HepG2 (cell line): ENCODE results near the gene HMGN4. TPM values are rescaled to one million over a fixed set of nuclear protein-coding genes. Genes with fewer than 3 reads are reported as not detected.

Source experiments
- HMG20A ChIP-seq: IDR thresholded peaks from 2 replicates; pipeline ENCODE4 v1.6.1; 2016; ENCODE audit warnings: borderline replicate concordance
- IKZF4 ChIP-seq: sonication (generic); formaldehyde crosslinking; IDR thresholded peaks from 2 replicates; pipeline ENCODE4 v1.5.1; 2020; ENCODE audit warnings: borderline replicate concordance, mild to moderate bottlenecking, low read depth, missing genetic modification reagents; ENCODE audit errors: not compliant biosample characterization
- JARID2 ChIP-seq: sonication (generic); formaldehyde crosslinking; IDR thresholded peaks from 2 replicates; pipeline ENCODE4 v1.8.1; 2023; ENCODE audit warnings: missing genetic modification reagents, inconsistent platforms; ENCODE audit not compliant: insufficient replicate concordance
- KDM4B ChIP-seq: sonication (generic); formaldehyde crosslinking; IDR thresholded peaks from 2 replicates; pipeline ENCODE4 v1.4.0; 2020; ENCODE audit warnings: missing genetic modification reagents
- NCOA2 ChIP-seq: sonication (generic); formaldehyde crosslinking; IDR thresholded peaks from 2 replicates; pipeline ENCODE4 v1.8.0; 2022; ENCODE audit warnings: inconsistent platforms
- NFYB ChIP-seq: sonication (generic); formaldehyde crosslinking; IDR thresholded peaks from 2 replicates; pipeline ENCODE4 v1.4.0; 2020; ENCODE audit warnings: missing genetic modification reagents
- SOX5 ChIP-seq: IDR thresholded peaks from 2 replicates; pipeline ENCODE4 v1.6.1; 2016; ENCODE audit warnings: borderline replicate concordance
- ZBTB43 ChIP-seq: sonication (generic); formaldehyde crosslinking; conservative IDR thresholded peaks from 2 replicates; pipeline ENCODE4 v1.4.0; 2020; ENCODE audit warnings: missing genetic modification reagents
- ZFX ChIP-seq: sonication (generic); formaldehyde crosslinking; IDR thresholded peaks from 2 replicates; pipeline ENCODE4 v1.4.0; 2020; ENCODE audit warnings: mild to moderate bottlenecking, low read depth, missing genetic modification reagents, moderate library complexity
- ZGPAT ChIP-seq: IDR thresholded peaks from 2 replicates; pipeline ENCODE4 v1.6.1; 2016; ENCODE audit warnings: mild to moderate bottlenecking
- ZNF143 ChIP-seq: sonication (generic); formaldehyde crosslinking; IDR thresholded peaks from 2 replicates; pipeline ENCODE4 v1.4.0; 2020; ENCODE audit warnings: missing genetic modification reagents
- ZNF264 ChIP-seq: sonication (generic); formaldehyde crosslinking; IDR thresholded peaks from 2 replicates; pipeline ENCODE4 v1.4.0; 2020; ENCODE audit warnings: missing genetic modification reagents
- ZNF652 ChIP-seq: IDR thresholded peaks from 2 replicates; pipeline ENCODE4 v1.6.1; 2016; ENCODE audit warnings: low read depth, borderline replicate concordance
- ZNF7 ChIP-seq: IDR thresholded peaks from 2 replicates; pipeline ENCODE4 v1.6.1; 2016; ENCODE audit warnings: missing biosample characterization, missing genetic modification reagents
- ZXDC ChIP-seq: sonication (generic); formaldehyde crosslinking; IDR thresholded peaks from 2 replicates; pipeline ENCODE4 v1.5.0; 2020; ENCODE audit warnings: mild to moderate bottlenecking, missing genetic modification reagents
- polyA plus RNA-seq, 8 experiments: library from polyadenylated mRNA; depleted of rRNA in 3 of 8; stranded (reverse) in 7 of 8; unstranded in 1 of 8; fragments of >200 nt; fragmentation: Illumina TruSeq in 4 of 8; extraction: Trizol in 4 of 8; gene quantifications; 2 replicates each; pipeline versions ENCODE4 v1.2.1 to v1.2.3, GENCODE V29; 2011 to 2016; ENCODE audit warnings: low read depth in 4 of 8, missing spikeins in 1 of 8, mixed read lengths in 1 of 8; ENCODE audit not compliant: insufficient read depth in 1 of 8
- total RNA-seq, 5 experiments: library from RNA; depleted of rRNA; stranded (reverse); fragments of >200 nt; fragmentation: Illumina TruSeq; extraction: Trizol; gene quantifications; 2 replicates each; pipeline ENCODE4 v1.2.3, GENCODE V29; 2016; ENCODE audit warnings: low read depth in 1 of 5
- TF ChIP-seq, protein P1 (sequence below): IDR thresholded peaks from 2 replicates; pipeline ENCODE4 v1.6.1; 2016; ENCODE audit warnings: low read depth, borderline replicate concordance
- TF ChIP-seq, protein P2 (sequence below): sonication (generic); formaldehyde crosslinking; IDR thresholded peaks from 2 replicates; pipeline ENCODE4 v1.5.0; 2020; ENCODE audit warnings: missing genetic modification reagents
- TF ChIP-seq, protein P3 (sequence below): sonication (generic); formaldehyde crosslinking; IDR thresholded peaks from 2 replicates; pipeline ENCODE4 v1.5.1; 2020; ENCODE audit warnings: missing genetic modification reagents, mild to moderate bottlenecking, borderline replicate concordance

Gene HMGN4
- total and polyA plus RNA-seq, 2 of the 13 experiments (the other 11 are each of a cell fraction or from before 2014, with no cell fraction given) = 39.9 to 52.1 TPM

- no peak for TF ChIP-seq ZBTB43 (CRISPR knock-in tag)
- peak; percentile 66 for TF ChIP-seq NCOA2 (CRISPR knock-in tag)
- TF ChIP-seq, protein P1, sequence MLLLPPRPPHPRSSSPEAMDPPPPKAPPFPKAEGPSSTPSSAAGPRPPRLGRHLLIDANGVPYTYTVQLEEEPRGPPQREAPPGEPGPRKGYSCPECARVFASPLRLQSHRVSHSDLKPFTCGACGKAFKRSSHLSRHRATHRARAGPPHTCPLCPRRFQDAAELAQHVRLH = peak; percentile 90
- TF ChIP-seq ZGPAT (CRISPR knock-in tag) = peak; percentile 92
- TF ChIP-seq IKZF4 = peak; percentile 77
- 0 out of 2 replicates have a peak, but pooled peaks have one; percentile 51 for TF ChIP-seq ZNF7 (CRISPR knock-in tag)
- TF ChIP-seq HMG20A (CRISPR knock-in tag) = peak; percentile 25; the same call in 1 of the 2 replicates
- no peak for TF ChIP-seq ZXDC (CRISPR knock-in tag)
- TF ChIP-seq NFYB (CRISPR knock-in tag) = 0 out of 2 replicates have a peak, but pooled peaks have one; percentile 16
- TF ChIP-seq, protein P2, sequence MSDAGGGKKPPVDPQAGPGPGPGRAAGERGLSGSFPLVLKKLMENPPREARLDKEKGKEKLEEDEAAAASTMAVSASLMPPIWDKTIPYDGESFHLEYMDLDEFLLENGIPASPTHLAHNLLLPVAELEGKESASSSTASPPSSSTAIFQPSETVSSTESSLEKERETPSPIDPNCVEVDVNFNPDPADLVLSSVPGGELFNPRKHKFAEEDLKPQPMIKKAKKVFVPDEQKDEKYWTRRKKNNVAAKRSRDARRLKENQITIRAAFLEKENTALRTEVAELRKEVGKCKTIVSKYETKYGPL (CRISPR knock-in tag) = no peak
- TF ChIP-seq KDM4B (CRISPR knock-in tag) = no peak
- peak; percentile 73 for TF ChIP-seq ZNF652 (CRISPR knock-in tag)
- no peak for TF ChIP-seq ZNF143 (CRISPR knock-in tag)
- no peak; the same call in 1 of the 2 replicates for TF ChIP-seq ZNF264
- TF ChIP-seq, protein P3, sequence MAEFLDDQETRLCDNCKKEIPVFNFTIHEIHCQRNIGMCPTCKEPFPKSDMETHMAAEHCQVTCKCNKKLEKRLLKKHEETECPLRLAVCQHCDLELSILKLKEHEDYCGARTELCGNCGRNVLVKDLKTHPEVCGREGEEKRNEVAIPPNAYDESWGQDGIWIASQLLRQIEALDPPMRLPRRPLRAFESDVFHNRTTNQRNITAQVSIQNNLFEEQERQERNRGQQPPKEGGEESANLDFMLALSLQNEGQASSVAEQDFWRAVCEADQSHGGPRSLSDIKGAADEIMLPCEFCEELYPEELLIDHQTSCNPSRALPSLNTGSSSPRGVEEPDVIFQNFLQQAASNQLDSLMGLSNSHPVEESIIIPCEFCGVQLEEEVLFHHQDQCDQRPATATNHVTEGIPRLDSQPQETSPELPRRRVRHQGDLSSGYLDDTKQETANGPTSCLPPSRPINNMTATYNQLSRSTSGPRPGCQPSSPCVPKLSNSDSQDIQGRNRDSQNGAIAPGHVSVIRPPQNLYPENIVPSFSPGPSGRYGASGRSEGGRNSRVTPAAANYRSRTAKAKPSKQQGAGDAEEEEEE = no peak
- peak; percentile 70 for TF ChIP-seq JARID2 (CRISPR knock-in tag)
- peak; percentile 48; the same call in 1 of the 2 replicates for TF ChIP-seq ZFX (CRISPR knock-in tag)
- peak; percentile 72; the same call in 1 of the 2 replicates for TF ChIP-seq SOX5
These were observed 5.3 kb upstream of the HMGN4 start (continued) for GRCh38 chr6:26532699-26533531.
